Keratinocyte (primary cell): ENCODE results near the gene GBP4.

ENCODE experiments used
- EZH2 ChIP-seq: IDR thresholded peaks from one replicate; pipeline ENCODE4 v1.6.1; 2012; ENCODE audit warnings: inconsistent platforms, mild to moderate bottlenecking, low read length, moderate library complexity
- TF ChIP-seq, protein P1 (sequence below), 3 experiments: IDR thresholded peaks in 1 of 3; conservative IDR thresholded peaks in 1 of 3; optimal IDR thresholded peaks in 1 of 3; 2 replicates in 2 of 3; 3 replicates in 1 of 3; pipeline versions ENCODE3 to v1.5.1; 2011; ENCODE audit warnings: low read length in 3 of 3, mild to moderate bottlenecking in 3 of 3, moderate library complexity in 2 of 3, control low read depth in 1 of 3, inconsistent platforms in 1 of 3; ENCODE audit not compliant: insufficient read depth in 2 of 3; ENCODE audit errors: extremely low read depth in 1 of 3

DNA sequence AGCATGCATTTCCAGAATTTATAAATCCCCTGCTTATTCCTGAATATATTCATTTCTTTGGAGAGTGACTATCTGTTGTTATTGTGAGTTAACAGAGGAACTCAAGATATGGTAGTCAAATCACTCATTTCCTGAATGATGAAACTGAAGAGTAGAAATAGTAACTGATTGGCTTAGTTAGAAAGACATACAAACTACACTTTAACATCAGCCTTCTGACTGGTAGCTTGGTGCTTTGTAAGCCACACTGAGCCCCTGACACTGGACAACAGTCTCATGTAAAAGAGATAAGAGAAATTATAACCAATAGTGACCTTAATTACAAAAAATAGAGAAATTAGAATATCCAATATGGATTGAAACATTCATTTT, 27.7 kb downstream of the GBP4 start:
- TF ChIP-seq, protein P1, sequence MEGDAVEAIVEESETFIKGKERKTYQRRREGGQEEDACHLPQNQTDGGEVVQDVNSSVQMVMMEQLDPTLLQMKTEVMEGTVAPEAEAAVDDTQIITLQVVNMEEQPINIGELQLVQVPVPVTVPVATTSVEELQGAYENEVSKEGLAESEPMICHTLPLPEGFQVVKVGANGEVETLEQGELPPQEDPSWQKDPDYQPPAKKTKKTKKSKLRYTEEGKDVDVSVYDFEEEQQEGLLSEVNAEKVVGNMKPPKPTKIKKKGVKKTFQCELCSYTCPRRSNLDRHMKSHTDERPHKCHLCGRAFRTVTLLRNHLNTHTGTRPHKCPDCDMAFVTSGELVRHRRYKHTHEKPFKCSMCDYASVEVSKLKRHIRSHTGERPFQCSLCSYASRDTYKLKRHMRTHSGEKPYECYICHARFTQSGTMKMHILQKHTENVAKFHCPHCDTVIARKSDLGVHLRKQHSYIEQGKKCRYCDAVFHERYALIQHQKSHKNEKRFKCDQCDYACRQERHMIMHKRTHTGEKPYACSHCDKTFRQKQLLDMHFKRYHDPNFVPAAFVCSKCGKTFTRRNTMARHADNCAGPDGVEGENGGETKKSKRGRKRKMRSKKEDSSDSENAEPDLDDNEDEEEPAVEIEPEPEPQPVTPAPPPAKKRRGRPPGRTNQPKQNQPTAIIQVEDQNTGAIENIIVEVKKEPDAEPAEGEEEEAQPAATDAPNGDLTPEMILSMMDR (optimal IDR thresholded peaks at IDR 0.05 in 1 of 3, IDR thresholded peaks at IDR 0.05 in 1 of 3, conservative IDR thresholded peaks at IDR 0.05 in 1 of 3; ENCODE audit: extremely low read depth in 1 of 3, insufficient read depth in 2 of 3, low read length in 3 of 3), result no peak
- no peak for TF ChIP-seq EZH2
